CD4-positive, alpha-beta T cell treated with Interleukin-15 for 4 hours (primary cell): ENCODE data around the gene IMPDH2.

Experiments
- DNase-seq: peaks from one replicate; pipeline ENCODE4 v3.0.0-alpha.2; 2020; ENCODE audit warnings: low spot score

The IMPDH2 gene

DNA sequence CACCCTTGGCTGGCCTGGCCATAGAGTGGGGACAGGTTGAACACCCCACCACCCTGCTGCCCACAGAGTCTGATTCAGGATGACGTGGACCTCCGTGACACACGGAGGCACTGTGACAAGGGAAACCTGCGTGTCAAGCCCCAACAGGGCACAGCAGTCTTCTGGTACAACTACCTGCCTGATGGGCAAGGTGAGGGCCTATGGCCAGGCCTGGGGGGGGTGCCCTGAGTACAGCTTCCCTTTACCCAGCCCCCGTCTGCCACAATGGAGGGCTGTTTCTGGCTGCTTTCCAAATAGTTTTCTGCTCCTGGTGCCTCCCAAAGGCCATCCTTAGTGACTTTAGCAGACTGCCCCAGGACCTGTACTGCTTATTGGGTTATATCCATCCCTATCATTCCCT is 23.2 kb downstream of the IMPDH2 start:
- DNase-seq, result no peak

DNA sequence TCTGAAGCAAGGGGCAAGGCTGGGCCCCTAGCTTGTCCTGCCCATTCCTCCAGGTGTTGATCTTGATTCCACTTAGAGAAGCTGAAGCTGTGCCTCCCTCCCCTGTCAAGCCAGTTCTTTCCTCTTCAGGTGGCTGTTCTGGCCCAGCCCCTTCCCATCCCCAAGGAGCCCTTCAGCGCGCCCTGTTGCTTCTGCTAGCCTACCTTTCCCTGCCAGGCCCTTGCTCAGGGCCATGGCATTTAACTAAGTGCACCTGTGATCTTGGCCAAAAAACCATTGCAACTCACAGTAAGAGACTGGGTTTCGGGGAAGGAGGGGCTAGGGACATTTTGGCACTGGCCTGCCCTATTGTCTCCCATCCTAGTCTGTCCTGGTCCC is 23.9 kb downstream of the IMPDH2 start:
- DNase-seq, result no peak

DNA sequence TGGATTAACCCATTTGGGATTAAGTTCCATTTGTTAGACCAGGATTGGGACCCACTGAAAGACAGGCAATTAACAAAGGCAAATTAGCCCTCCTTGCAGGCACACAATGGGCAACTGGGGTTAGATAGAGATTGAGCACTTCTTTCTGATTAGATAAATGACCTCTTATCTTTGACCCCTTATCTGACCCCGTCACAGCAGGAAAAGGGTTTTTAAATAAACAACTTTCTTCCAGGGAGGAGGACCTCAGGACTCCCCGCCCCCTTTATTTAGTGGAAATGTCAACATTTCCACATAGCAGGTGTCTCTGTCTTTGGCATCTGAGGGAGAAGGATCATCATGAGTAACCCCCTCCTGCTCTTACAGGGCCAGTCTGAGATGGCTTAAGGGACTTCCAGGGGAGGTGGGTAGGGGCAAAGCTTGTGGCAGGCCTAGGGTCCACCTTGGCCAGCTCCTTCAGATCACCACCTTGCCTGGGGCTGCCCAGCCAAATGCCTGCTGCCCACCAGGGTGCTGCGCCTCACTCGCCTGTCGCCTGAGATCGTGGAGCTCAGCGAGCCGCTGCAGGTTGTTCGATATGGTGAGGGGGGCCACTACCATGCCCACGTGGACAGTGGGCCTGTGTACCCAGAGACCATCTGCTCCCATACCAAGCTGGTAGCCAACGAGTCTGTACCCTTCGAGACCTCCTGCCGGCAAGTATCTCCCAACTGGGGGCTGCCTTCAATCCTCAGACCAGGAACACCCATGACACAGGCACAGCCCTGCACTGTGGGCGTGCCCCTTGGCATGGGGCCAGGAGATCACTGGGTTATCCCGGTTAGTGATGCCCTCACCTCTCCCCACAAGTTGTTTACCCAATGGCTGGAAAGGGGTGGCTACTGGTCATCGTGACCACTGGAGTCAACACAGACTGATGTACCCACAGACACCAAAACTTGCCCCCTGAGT is 24.6 kb downstream of the IMPDH2 start:
- no peak for DNase-seq

- no peak for DNase-seq
Observed at GRCh38 chr3:49001155-49001554, 28.0 kb downstream of the IMPDH2 start.

DNA sequence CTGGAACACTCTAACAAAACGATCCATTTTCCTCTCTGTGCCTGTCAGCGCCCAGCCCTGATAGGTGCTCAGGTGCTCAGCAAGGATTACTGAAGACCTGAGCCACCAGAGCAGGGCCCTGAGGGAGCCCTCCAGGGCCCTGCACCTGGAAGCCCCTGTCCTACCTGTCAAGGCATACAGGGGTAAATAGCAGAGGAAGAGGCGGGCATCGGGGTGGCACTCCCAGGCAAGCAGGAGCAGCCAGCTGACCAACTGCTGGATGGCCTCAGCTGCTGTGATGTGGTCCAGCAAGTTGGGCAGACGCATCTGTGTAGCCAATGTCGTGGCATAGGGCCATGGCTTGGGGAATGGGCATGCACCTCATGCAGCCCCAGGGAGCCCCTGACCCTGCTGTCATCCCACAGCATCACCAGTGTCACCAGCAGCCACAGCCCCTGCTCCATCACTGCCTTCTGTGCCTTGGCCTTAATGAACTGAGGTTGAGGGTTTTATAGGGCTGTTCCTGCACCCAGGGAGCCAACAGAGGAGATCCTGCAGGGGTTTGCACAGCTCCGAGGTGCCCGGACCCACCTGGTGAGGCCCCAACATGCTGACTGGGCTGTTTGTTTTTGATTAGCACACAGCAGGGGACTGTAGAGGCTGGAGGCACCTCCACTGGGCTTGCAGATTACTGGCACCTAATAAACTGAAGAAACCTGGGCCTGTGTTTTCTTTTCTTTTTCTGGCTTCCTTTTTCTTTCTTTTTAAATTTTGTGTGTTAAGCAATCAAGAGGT is 29.9 kb downstream of the IMPDH2 start:
- DNase-seq, result no peak

DNA sequence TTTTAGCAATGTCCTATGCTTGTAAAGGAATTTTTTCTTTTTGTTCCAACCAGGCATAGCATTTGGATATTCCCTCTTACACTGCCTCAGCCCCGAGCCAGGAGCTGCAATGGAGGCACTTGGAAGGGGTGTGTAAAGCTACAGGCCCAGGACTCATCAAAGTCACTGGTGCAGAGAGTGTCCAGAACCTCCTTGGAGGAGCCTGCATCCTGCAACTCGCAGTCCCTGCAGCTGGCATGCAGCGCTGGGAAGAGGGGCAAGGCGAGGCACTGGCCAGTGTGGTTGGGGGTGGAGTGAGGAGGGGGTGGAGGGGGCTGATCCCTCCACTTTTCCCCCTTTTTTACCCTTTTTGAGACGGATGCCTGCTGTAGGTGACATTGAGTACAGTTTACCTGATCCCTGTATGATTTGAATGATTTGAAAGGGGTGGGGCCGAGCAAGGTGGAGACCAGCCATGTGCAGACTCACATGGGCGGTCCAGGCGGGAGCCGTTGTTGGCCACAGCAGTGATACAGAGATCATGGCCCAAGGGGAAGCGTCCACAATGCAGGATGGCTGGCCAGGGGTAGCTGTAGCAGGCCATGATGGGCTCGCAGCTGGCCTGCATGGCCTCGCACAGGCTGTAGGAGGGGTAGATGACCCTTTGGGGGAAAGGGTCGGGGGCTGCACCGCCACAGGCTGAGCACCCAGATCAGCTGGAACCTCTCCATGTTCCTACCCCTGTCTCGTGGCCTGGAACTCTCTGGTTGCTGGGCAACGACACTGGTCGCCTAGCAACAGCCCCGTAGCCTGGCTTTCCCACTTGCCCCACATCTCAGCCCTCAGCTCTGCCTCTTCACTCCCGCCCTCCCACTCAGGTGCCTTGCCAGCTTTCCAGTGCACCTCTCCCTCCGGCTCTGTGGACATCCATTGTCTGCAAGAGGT is 31.2 kb downstream of the IMPDH2 start:
- no peak for DNase-seq

DNA sequence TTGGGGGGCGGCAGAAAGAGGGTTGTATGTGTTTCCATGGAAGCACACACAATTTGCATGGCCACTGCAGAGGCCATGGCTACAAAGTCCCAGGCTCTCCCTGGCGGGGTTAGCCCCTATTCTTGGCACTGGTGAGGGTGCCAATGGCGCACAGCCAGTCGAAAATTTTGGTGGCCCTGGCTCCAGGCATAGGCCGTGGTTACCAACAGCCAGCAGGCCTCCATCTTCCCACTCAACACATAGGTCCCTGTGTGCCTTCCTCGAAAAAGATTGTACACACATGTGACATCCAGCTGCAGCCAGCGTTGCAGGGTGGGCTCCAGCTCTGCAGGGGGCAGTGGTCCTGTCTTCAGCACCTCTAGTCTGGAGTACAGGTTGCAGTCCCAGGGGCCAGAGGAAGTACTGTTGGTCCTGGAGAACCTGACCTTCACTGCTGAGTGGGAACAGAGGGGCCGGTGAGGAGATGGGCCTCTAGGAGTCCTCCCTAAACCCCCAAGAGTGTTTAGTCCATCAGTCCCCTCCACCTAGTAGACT is 32.0 kb downstream of the IMPDH2 start:
- no peak for DNase-seq

DNA sequence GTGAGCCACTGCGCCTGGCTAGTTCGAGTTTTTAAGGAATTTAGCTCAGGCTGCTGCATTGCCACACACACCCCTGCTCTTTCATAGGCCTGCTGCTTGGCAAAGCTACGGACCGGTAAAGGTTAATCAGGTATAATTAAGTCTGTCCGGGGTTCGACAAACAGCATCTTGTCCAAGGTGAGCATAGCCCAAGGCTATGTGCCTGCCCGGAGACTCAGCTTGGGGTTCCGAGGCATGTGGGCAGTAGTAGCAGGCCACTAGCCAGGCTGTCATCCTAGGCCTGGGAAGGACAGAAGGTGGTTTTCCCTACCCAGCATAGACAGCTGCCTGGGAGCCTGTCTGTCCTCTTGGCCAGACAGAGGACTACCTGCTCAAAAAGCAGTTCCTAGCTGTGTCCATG is 32.6 kb downstream of the IMPDH2 start:
- no peak for DNase-seq

GRCh38 chr3:48993834-48994233 is 35.4 kb downstream of the IMPDH2 start:
- DNase-seq, result no peak

DNA sequence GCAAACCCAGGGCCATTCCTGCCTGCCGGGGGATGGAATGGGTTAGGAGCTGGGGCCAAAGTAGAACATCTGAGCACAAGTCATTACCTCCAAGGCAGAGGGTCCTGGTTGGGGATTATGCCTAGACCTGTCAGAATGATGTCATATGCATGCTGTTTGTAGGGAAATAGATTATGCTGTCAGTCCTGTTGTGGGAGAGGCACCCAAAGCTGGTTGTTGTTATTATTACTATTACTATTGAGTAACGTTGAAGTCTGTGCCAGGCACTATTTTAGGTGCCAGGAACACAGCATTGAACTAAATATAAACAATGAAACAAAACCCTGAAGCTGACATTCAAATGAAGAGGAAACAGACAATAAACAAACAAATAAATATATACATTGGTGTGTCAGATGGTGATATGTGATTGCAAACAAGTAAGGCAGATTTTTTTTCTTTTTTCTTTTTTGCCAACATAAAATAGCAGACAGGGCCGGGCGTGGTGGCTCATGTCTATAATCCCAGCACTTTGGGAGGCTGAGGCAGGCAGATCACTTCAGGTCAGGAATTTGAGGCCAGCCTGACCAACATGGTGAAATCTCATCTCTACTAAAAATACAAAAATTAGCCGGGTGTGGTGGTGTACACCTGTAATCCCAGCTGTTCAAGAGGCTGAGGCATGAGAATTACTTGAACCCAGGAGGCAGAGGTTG is 37.2 kb downstream of the IMPDH2 start:
- DNase-seq, result no peak

DNA sequence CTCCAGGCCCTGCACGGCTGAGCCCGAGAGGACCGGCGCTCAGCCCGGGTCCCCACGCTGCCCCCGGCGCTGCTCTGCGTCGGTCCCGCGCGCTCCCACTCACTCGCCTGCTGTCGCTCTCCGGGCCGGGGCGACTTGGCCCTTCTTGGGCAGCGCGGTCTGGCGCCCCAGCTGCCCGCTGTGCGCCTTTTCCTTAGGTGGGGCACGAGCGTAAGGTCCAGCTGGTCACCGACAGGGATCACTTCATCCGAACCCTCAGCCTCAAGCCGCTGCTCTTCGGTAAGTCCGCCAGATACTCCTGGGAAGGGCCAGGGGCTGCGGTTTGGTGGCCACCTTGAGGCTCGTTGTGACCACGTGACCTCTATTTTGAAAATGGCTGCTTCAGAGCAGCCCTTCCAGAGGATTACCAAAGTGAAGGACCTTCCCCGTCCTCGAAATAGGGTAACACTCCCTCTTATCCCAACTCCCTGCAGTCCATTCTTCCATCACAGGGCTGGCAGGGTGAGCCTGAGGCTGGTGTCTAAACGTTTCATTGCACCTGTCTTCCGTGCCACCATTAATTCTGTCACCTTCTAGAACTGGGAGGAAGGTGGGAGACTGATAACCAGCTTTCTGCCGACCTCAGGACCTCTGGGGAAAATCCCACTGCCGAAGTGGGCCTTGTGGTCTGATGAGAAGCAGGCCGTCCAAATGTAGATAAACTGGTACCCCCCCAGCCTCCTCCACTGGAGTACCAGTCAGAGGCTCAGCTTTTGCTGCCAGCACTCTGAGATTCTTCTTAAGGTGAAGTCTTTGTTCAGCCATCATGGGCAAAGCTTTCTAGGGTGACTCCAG is 38.3 kb downstream of the IMPDH2 start:
- peak; percentile 31 for DNase-seq

- peak; percentile 80 for DNase-seq
Observed at GRCh38 chr3:48989796-48990635, 39.2 kb downstream of the IMPDH2 start, which contains the start of gene P4HTM. Gene P4HTM, plus strand, starts transcription at chr3:48990241. Its CDS starts 16 bp downstream, at chr3:48990257.

DNA sequence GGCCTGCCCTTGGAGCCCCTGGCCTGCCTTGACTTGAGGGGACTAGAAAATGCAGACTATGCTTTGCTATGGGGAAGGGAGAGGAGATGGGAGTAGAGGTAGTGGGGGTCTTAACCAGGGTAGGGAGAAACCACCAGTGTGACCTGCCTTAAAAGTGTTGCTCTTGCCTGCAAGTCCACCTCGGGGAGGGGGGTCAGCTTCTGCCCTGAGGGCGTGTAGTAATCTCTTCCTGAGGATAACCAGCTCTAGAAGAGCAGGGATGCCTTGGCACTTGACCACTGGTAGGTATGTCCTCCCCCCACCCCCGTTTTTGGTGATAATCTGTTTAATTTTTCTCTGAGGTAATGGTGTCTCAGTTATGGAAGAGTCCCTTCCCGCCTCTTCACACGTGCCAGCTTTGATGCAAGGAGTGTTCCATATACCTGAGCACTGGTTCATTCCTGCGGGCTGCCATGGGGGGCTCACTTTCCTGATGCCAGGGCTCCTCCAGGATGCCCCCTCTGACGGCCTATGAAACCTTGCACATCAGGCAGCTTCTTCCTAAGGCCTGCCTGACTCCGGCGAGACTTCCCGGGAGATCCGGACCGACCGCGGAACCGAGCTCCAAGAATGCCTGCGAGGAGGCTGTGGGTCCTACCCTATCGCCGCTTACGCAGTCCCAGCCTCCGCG is 39.9 kb downstream of the IMPDH2 start:
- no peak for DNase-seq

- no peak for DNase-seq
Observed at GRCh38 chr3:48985831-48986376, 43.3 kb downstream of the IMPDH2 start.

DNA sequence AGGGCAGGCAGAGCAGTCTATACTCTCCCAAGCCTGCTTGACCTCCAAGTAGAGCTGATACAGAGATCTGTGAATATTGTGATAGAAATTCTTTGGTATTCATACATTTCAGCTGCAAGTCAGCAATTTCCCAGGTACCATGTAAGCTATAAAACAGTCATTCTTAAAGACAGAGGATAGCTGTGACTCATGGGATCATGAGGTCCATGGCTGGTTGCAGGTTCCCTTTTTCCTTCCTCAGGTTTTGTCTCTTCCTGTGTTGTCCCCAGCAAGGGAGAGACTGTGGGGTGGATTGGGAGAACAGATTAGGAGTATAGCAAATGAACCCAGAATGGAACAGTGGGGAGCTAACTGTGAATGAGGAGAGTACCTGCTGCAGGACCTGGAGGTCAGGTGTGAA is 44.5 kb downstream of the IMPDH2 start:
- DNase-seq, result no peak

GRCh38 chr3:48983096-48983495 is 46.1 kb downstream of the IMPDH2 start:
- no peak for DNase-seq

- no peak for DNase-seq
Observed at GRCh38 chr3:48982686-48983085, 46.5 kb downstream of the IMPDH2 start.

GRCh38 chr3:48982016-48982415 is 47.2 kb downstream of the IMPDH2 start:
- DNase-seq, result no peak
